NT2/D1 (cell line): ENCODE data around the gene MCM6.

Experiments used
- DNase-seq: peaks from one replicate; pipeline ENCODE4 v3.0.0-alpha.2; 2011; ENCODE audit warnings: low read depth, low spot score
- H3K27me3 ChIP-seq: 2 replicates; pipeline ENCODE4 v1.6.0; 2011; ENCODE audit warnings: mild to moderate bottlenecking; ENCODE audit not compliant: insufficient read length, insufficient read depth
- H3K36me3 ChIP-seq: 2 replicates; pipeline ENCODE4 v1.6.1; 2011; ENCODE audit warnings: mild to moderate bottlenecking, low read length, mixed read lengths; ENCODE audit not compliant: insufficient read depth, insufficient read length
- H3K4me1 ChIP-seq: 2 replicates; pipeline ENCODE4 v1.5.1; 2011; ENCODE audit not compliant: insufficient read depth, insufficient read length
- H3K4me3 ChIP-seq: 2 replicates; pipeline ENCODE4 v1.5.1; 2011; ENCODE audit warnings: low read depth; ENCODE audit not compliant: insufficient read length
- H3K9ac ChIP-seq: 2 replicates; pipeline ENCODE4 v1.6.0; 2011; ENCODE audit warnings: low read depth; ENCODE audit not compliant: insufficient read length
- H3K9me3 ChIP-seq: 2 replicates; pipeline ENCODE4 v1.5.1; 2011; ENCODE audit warnings: mild to moderate bottlenecking, low read length; ENCODE audit not compliant: insufficient read depth
- SUZ12 ChIP-seq: IDR thresholded peaks from 2 replicates; pipeline ENCODE4 v1.6.1; 2011; ENCODE audit not compliant: insufficient read length, insufficient read depth; ENCODE audit errors: extremely low read depth
- YY1 ChIP-seq: IDR thresholded peaks from 2 replicates; pipeline ENCODE4 v1.6.1; 2011; ENCODE audit not compliant: insufficient read length, insufficient read depth
- ZNF274 ChIP-seq: IDR thresholded peaks from 2 replicates; pipeline ENCODE4 v1.6.1; 2011; ENCODE audit warnings: mild to moderate bottlenecking, low read depth, low read length

MCM6 gene

GRCh38 chr2:135876066-135876711, at the start of gene MCM6:
TSS of gene MCM6 (minus strand) at chr2:135876443. CDS start at chr2:135876365, 78 bp downstream.
- H3K4me3 ChIP-seq = peak within 1 kb of the TSS; percentile 84
- no peak for TF ChIP-seq SUZ12
- no peak for TF ChIP-seq YY1
- DNase-seq = peak; percentile 99
- no peaks in the 10 kb centered on the region for H3K4me1 ChIP-seq
- peak within 1 kb of the TSS; percentile 89 for H3K9ac ChIP-seq
- H3K36me3 ChIP-seq = peaks cover 33% of the 10 kb centered on the region
- no peaks in the 10 kb centered on the region for H3K27me3 ChIP-seq
- no peaks in the 10 kb centered on the region for H3K9me3 ChIP-seq

- Histone ChIP-seq H3K36me3 (peaks cover 33% of the 10 kb centered on the region), H3K27me3 (no peaks in the 10 kb centered on the region), H3K9ac (no peak overlapping the region), H3K4me1 (no peaks in the 10 kb centered on the region), H3K9me3 (no peaks in the 10 kb centered on the region), H3K4me3 (no peak overlapping the region)
- TF ChIP-seq SUZ12 = no peak
- no peak for TF ChIP-seq YY1
- TF ChIP-seq ZNF274 = no peak
- no peak for DNase-seq
Observed at GRCh38 chr2:135925571-135925970, 49.3 kb upstream of the MCM6 start.

GRCh38 chr2:135916207-135916606, 40.0 kb upstream of the MCM6 start:
- TF ChIP-seq YY1 = no peak
- TF ChIP-seq SUZ12 = no peak
- no peak for TF ChIP-seq ZNF274
- DNase-seq = peak; percentile 16
- no peaks in the 10 kb centered on the region for H3K9me3 ChIP-seq
- no peak overlapping the region for H3K4me3 ChIP-seq
- no peaks in the 10 kb centered on the region for H3K4me1 ChIP-seq
- H3K27me3 ChIP-seq = no peaks in the 10 kb centered on the region
- H3K9ac ChIP-seq = no peak overlapping the region
- peaks cover 36% of the 10 kb centered on the region for H3K36me3 ChIP-seq

- Histone ChIP-seq H3K4me3 (no peak overlapping the region), H3K36me3 (peaks cover 46% of the 10 kb centered on the region), H3K4me1 (no peaks in the 10 kb centered on the region), H3K9ac (no peak overlapping the region), H3K9me3 (no peaks in the 10 kb centered on the region), H3K27me3 (no peaks in the 10 kb centered on the region)
- no peak for DNase-seq
- TF ChIP-seq SUZ12 (no peak), ZNF274 (no peak), YY1 (no peak)
Observed at GRCh38 chr2:135914485-135914884, 38.2 kb upstream of the MCM6 start.

- H3K27me3 ChIP-seq = no peaks in the 10 kb centered on the region
- DNase-seq = peak; percentile 20
- TF ChIP-seq YY1 = no peak
- TF ChIP-seq ZNF274 = no peak
- TF ChIP-seq SUZ12 = no peak
- H3K36me3 ChIP-seq = peaks cover 50% of the 10 kb centered on the region
- H3K4me1 ChIP-seq = no peaks in the 10 kb centered on the region
- no peak overlapping the region for H3K9ac ChIP-seq
- no peaks in the 10 kb centered on the region for H3K9me3 ChIP-seq
- no peak overlapping the region for H3K4me3 ChIP-seq
Observed at GRCh38 chr2:135913727-135914365, 37.6 kb upstream of the MCM6 start.

- H3K4me3 ChIP-seq = no peak overlapping the region
- no peaks in the 10 kb centered on the region for H3K4me1 ChIP-seq
- peaks cover 56% of the 10 kb centered on the region for H3K36me3 ChIP-seq
- H3K27me3 ChIP-seq = no peaks in the 10 kb centered on the region
- H3K9me3 ChIP-seq = no peaks in the 10 kb centered on the region
- no peak overlapping the region for H3K9ac ChIP-seq
- DNase-seq = no peak
- no peak for TF ChIP-seq YY1
- TF ChIP-seq ZNF274 = no peak
- TF ChIP-seq SUZ12 = no peak
Observed at GRCh38 chr2:135909976-135910375, 33.7 kb upstream of the MCM6 start.

GRCh38 chr2:135905679-135906078, 29.4 kb upstream of the MCM6 start:
- Histone ChIP-seq H3K36me3 (peaks cover 32% of the 10 kb centered on the region), H3K27me3 (no peaks in the 10 kb centered on the region), H3K9ac (no peak overlapping the region), H3K4me3 (no peak overlapping the region), H3K4me1 (no peaks in the 10 kb centered on the region), H3K9me3 (no peaks in the 10 kb centered on the region)
- DNase-seq = no peak
- TF ChIP-seq SUZ12 = no peak
- no peak for TF ChIP-seq ZNF274
- TF ChIP-seq YY1 = no peak
